Right atrium auricular region (tissue), 2 donors: ENCODE data around the gene ZBTB7C. TPM values are rescaled to one million over a fixed set of nuclear protein-coding genes. Genes with fewer than 3 reads are reported as not detected.

Experiments used
- DNase-seq: peaks from one replicate; pipeline ENCODE4 v3.0.0-alpha.2; 2019; ENCODE audit warnings: low spot score
- H3K27ac ChIP-seq, 2 donors: fragments of 200-600 bp; sonication (generic); 1 replicate in 1 of 2; 2 replicates in 1 of 2; pipeline ENCODE4 v1.5.1; 2016 to 2019
- H3K27me3 ChIP-seq, 2 donors: fragments of 200-600 bp; sonication (generic); one replicate each; pipeline versions ENCODE4 v1.5.1 to v1.6.0; 2017 to 2019
- H3K36me3 ChIP-seq: fragments of 200-600 bp; sonication (generic); one replicate; pipeline ENCODE4 v1.5.1; 2016
- H3K4me1 ChIP-seq, 2 donors: fragments of 200-600 bp; sonication (generic); one replicate each; pipeline versions ENCODE4 v1.5.1 to v1.6.0; 2017 to 2019
- H3K4me3 ChIP-seq, 2 donors: fragments of 200-600 bp; sonication (generic); 1 replicate in 1 of 2; 2 replicates in 1 of 2; pipeline ENCODE4 v1.5.1; 2017 to 2019; ENCODE audit warnings: mild to moderate bottlenecking in 1 of 2, moderate library complexity in 1 of 2
- H3K9me3 ChIP-seq, 2 donors: fragments of 200-600 bp; sonication (generic); one replicate each; pipeline ENCODE4 v1.5.1; 2019
- total RNA-seq, 2 donors: library from RNA; depleted of rRNA; stranded (reverse); fragments of >200 nt; gene quantifications; one replicate each; pipeline ENCODE4 v1.1.0, GENCODE V29; 2016
- TF ChIP-seq, protein P1 (sequence below), 2 donors: fragments of 200-600 bp; sonication (generic); IDR thresholded peaks; one replicate each; pipeline ENCODE4 v1.5.1; 2019; ENCODE audit warnings: antibody characterized with exemption in 2 of 2

ZBTB7C gene
- total RNA-seq, 2 donors from 2014 or later: 1.8 to 7.7 TPM

DNA sequence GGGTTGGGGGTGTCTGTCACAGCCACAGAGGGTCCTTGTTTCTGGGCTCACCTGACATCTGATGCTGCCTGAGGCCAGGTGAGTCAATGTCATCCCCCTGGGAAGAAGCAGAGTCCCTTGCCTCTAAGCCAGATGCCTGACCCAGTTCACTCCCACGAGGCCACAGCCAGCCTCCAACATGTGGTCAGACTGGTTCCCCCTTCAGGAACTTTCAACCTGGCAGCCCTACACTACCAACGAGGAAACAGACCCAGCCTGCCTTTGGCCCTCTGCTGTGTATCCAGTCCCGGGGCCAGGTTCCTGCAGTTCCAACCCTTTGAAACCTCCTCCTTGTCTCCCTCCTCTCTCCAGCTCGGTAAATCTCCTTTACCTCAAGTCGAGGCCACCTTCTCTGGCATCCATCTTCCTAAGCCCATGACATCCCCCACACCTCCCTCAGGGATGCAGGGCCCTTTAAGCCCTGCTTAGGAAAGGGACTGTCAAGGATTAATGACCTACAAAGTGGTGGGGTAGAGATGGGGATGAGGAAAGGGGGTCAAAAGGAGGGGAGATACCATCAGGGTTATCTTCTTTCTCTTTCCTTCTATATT, 429.5 kb downstream of the ZBTB7C start:
- TF ChIP-seq, protein P1, sequence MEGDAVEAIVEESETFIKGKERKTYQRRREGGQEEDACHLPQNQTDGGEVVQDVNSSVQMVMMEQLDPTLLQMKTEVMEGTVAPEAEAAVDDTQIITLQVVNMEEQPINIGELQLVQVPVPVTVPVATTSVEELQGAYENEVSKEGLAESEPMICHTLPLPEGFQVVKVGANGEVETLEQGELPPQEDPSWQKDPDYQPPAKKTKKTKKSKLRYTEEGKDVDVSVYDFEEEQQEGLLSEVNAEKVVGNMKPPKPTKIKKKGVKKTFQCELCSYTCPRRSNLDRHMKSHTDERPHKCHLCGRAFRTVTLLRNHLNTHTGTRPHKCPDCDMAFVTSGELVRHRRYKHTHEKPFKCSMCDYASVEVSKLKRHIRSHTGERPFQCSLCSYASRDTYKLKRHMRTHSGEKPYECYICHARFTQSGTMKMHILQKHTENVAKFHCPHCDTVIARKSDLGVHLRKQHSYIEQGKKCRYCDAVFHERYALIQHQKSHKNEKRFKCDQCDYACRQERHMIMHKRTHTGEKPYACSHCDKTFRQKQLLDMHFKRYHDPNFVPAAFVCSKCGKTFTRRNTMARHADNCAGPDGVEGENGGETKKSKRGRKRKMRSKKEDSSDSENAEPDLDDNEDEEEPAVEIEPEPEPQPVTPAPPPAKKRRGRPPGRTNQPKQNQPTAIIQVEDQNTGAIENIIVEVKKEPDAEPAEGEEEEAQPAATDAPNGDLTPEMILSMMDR (IDR thresholded peaks at IDR 0.05): no peak
- DNase-seq: no peak
- Histone ChIP-seq H3K4me1 (no peaks in the 10 kb centered on the region), H3K27ac (no peak overlapping the region), H3K4me3 (no peak overlapping the region), H3K9me3 (no peaks in the 10 kb centered on the region), H3K36me3 (no peaks in the 10 kb centered on the region), H3K27me3 (no peaks in the 10 kb centered on the region)

DNA sequence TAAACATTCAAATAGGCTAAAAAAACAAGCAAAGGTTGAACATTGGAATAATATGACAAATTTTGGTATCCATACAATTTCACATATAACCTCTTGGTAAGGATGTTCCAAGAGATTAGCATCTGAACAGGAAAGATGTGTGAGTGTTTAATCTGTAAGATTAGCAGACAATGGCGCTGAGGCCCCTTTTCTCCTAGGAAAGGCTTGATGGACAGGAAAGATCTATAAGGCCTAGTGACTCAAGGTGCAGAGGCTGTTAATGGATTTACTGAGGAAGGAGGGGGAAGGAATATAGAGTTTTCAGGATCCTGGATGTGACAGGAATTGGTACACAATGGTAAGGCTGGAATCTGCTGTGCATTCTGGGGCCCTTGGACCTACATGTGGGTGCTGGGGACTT, 430.6 kb downstream of the ZBTB7C start:
- H3K4me3 ChIP-seq: no peak overlapping the region
- no peak overlapping the region for H3K27ac ChIP-seq
- no peak for DNase-seq
- no peaks in the 10 kb centered on the region for H3K27me3 ChIP-seq
- TF ChIP-seq, protein P1 (IDR thresholded peaks at IDR 0.05): no peak
- H3K4me1 ChIP-seq: no peaks in the 10 kb centered on the region
- H3K9me3 ChIP-seq: no peaks in the 10 kb centered on the region
- H3K36me3 ChIP-seq: no peaks in the 10 kb centered on the region

- Histone ChIP-seq H3K36me3 (no peaks in the 10 kb centered on the region), H3K4me3 (no peak overlapping the region), H3K4me1 (no peaks in the 10 kb centered on the region), H3K27ac (no peak overlapping the region), H3K9me3 (no peaks in the 10 kb centered on the region), H3K27me3 (no peaks in the 10 kb centered on the region)
- TF ChIP-seq, protein P1 (IDR thresholded peaks at IDR 0.05): no peak
- no peak for DNase-seq
Observed at GRCh38 chr18:47978141-47978540, 431.0 kb downstream of the ZBTB7C start.

Other genes with a start within 250 kb of the ZBTB7C start
- 10 to 100 TPM; 30.6 to 61.2 TPM for gene CTIF, start 129.6 kb upstream of the ZBTB7C start, total RNA-seq